Mesothelial cell of epicardium (in vitro differentiated cells): ENCODE data around the gene WDFY3. TPM values are rescaled to one million over a fixed set of nuclear protein-coding genes. Genes with fewer than 3 reads are reported as not detected.

ENCODE experiments used
- DNase-seq, 2 experiments: peaks; one replicate each; pipeline ENCODE4 v3.0.0; 2021; ENCODE audit warnings: low spot score in 2 of 2; ENCODE audit not compliant: unreplicated experiment in 2 of 2
- H3K27ac Mint-ChIP-seq: 2 replicates; pipeline ENCODE4 v1.8.0; 2021; ENCODE audit warnings: mixed read lengths
- H3K27me3 Mint-ChIP-seq: 2 replicates; pipeline ENCODE4 v1.8.0; 2021; ENCODE audit warnings: low read depth, mixed read lengths
- H3K36me3 Mint-ChIP-seq: 2 replicates; pipeline ENCODE4 v1.8.0; 2021; ENCODE audit warnings: mixed read lengths
- H3K4me1 Mint-ChIP-seq: 2 replicates; pipeline ENCODE4 v1.8.0; 2021; ENCODE audit warnings: mixed read lengths
- H3K4me3 Mint-ChIP-seq: 2 replicates; pipeline ENCODE4 v1.8.0; 2021; ENCODE audit warnings: mild to moderate bottlenecking, moderate library complexity, mixed read lengths
- H3K9me3 Mint-ChIP-seq: 2 replicates; pipeline ENCODE4 v1.8.0; 2021; ENCODE audit warnings: mixed read lengths
- total RNA-seq: library from RNA; stranded (reverse); gene quantifications from 3 replicates; pipeline ENCODE4 v1.2.1, GENCODE V29; 2021
- TF ChIP-seq, protein P1 (sequence below): fragments of 200-600 bp; sonication (generic); IDR thresholded peaks from one replicate; pipeline ENCODE4 v1.5.0; 2021; ENCODE audit warnings: antibody characterized with exemption; ENCODE audit not compliant: unreplicated experiment

WDFY3 gene
- total RNA-seq, 1 donor from 2014 or later = 115 TPM

DNA sequence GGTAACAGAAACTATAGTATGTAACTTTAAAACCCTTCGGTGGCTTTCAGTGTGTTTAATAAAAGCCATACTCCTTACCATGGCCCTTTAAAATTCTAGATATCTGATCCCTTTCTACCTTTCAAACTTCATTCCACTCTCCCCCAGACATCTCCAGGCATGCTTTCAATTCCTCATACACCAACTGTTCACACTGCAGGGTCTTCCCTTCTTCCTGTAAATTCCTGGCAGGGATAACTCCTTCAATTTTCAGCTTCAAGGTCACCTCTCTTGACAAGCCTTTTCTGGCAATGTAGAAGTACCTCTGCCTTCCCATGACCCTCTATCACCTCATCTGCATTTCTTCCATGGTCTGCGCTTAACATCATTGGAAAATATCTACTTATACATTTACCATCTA, 60.8 kb downstream of the WDFY3 start:
- peaks cover 29% of the 10 kb centered on the region for H3K4me1 Mint-ChIP-seq
- no peak for DNase-seq
- peak overlapping the region; percentile 3 for H3K27ac Mint-ChIP-seq
- H3K4me3 Mint-ChIP-seq = no peak overlapping the region
- TF ChIP-seq, protein P1, sequence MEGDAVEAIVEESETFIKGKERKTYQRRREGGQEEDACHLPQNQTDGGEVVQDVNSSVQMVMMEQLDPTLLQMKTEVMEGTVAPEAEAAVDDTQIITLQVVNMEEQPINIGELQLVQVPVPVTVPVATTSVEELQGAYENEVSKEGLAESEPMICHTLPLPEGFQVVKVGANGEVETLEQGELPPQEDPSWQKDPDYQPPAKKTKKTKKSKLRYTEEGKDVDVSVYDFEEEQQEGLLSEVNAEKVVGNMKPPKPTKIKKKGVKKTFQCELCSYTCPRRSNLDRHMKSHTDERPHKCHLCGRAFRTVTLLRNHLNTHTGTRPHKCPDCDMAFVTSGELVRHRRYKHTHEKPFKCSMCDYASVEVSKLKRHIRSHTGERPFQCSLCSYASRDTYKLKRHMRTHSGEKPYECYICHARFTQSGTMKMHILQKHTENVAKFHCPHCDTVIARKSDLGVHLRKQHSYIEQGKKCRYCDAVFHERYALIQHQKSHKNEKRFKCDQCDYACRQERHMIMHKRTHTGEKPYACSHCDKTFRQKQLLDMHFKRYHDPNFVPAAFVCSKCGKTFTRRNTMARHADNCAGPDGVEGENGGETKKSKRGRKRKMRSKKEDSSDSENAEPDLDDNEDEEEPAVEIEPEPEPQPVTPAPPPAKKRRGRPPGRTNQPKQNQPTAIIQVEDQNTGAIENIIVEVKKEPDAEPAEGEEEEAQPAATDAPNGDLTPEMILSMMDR = no peak
- peaks cover 15% of the 10 kb centered on the region for H3K36me3 Mint-ChIP-seq
- no peaks in the 10 kb centered on the region for H3K9me3 Mint-ChIP-seq
- H3K27me3 Mint-ChIP-seq = no peaks in the 10 kb centered on the region

DNA sequence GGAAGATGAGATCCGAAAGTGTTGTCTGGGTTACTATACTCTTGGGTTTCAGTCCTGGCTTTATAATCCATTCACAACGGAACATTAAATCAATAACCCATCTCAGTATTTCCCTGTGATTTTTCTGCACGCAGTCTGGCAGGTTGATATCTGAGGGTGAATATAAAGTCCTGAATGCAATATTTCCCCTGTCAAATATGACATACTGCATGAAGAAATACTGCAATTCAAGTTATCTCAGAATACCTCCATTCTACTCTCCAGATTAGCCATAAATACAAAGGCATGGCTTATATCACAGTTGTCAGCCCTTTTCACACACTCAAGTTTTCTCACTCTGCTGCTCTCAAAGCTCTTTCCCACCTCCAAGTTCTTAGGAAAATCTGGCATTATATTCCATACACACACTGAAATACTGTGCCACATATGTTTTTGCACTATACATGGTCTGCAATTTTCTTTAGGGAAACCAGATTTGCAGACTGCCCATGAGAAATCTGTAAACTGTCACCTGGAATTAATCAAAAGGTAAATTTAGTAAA, 64.7 kb downstream of the WDFY3 start:
- Mint-ChIP-seq H3K27me3 (no peaks in the 10 kb centered on the region), H3K27ac (no peak overlapping the region), H3K9me3 (no peaks in the 10 kb centered on the region), H3K4me1 (peaks cover 29% of the 10 kb centered on the region), H3K36me3 (peaks cover 19% of the 10 kb centered on the region), H3K4me3 (no peak overlapping the region)
- no peak for DNase-seq
- TF ChIP-seq, protein P1 = no peak

DNA sequence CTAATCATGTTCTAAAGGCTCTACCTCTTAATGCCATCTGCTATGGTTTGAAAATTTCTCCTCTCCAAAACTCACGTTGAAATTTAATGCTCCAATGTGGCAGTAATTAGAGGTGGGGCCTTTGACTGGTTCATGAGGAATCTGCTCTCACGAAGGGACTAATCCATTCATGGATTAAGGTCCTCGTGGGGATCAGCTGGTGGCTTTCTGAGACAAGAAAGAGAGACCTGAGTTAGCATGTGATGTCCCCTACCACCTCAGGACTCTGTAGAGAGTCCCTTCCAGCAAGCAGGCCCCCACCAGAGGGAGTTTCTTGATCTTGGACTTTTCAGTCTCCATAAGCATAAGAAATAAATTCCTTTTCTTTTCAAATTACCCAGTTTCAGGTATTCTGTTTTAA, 65.3 kb downstream of the WDFY3 start:
- Mint-ChIP-seq H3K36me3 (peaks cover 19% of the 10 kb centered on the region), H3K27me3 (no peaks in the 10 kb centered on the region), H3K9me3 (no peaks in the 10 kb centered on the region), H3K27ac (peak overlapping the region; percentile 7), H3K4me3 (no peak overlapping the region), H3K4me1 (peaks cover 29% of the 10 kb centered on the region)
- TF ChIP-seq, protein P1 = no peak
- DNase-seq = no peak

DNA sequence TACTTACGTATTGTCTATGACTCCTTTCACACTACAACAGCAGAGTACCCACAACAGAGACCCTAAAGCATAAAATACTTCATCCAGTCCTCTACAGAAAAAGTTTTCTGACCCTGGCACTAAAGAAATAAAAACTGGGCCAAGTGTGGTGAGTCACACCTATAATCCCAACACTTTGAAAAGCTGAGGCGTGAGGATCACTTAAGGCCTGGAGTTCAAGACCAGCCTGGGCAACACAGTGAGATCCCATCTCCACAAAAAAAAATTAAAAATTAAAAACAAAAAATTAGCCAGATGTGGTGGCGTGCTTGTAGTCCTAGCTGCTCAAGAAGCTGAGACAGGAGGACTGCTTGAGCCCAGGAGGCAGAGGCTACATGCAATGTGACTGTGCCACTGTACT, 66.9 kb downstream of the WDFY3 start:
- H3K27me3 Mint-ChIP-seq = no peaks in the 10 kb centered on the region
- no peaks in the 10 kb centered on the region for H3K9me3 Mint-ChIP-seq
- no peak for DNase-seq
- H3K27ac Mint-ChIP-seq = no peak overlapping the region
- no peak overlapping the region for H3K4me3 Mint-ChIP-seq
- peaks cover 19% of the 10 kb centered on the region for H3K36me3 Mint-ChIP-seq
- TF ChIP-seq, protein P1 = no peak
- peaks cover 21% of the 10 kb centered on the region for H3K4me1 Mint-ChIP-seq

DNA sequence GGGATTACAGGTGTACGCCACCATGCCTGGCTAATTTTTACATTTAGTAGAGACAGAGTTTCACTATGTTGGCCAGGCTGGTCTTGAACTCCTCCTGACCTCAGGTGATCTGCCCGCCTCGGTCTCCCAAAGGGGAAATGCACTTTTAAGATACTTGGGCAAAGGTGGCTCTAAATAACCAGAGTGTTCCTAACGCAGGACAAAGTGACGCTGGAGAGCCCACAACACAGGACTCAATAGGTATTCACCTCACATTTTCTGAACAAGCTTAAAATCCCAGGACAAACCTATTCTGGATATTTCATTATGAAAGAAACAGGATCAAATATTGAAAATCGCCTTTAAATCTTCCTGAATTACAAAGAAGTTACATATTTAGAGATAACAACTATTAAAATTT, 69.0 kb downstream of the WDFY3 start:
- peaks cover 16% of the 10 kb centered on the region for H3K4me1 Mint-ChIP-seq
- peaks cover 14% of the 10 kb centered on the region for H3K36me3 Mint-ChIP-seq
- no peaks in the 10 kb centered on the region for H3K9me3 Mint-ChIP-seq
- TF ChIP-seq, protein P1 = no peak
- H3K4me3 Mint-ChIP-seq = no peak overlapping the region
- H3K27ac Mint-ChIP-seq = no peak overlapping the region
- no peak for DNase-seq
- no peaks in the 10 kb centered on the region for H3K27me3 Mint-ChIP-seq

DNA sequence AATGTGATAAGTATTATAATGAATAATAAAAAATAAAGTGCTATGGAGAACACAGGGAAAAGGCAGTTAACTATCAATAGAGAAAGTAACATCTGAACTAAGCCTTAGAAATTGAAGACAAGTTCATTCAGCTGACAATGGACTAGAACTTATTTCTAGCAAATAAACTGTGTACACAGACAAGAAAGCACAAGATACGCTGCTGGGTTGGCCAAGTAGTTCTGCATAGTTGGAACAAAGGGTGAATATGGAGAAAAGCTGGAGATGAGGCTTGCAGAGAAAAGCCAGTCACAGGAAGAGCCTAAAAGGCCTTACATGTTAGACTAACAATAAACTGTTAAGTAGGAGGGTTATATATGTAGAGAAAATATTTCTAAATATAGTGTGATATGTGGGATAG, 71.2 kb downstream of the WDFY3 start:
- H3K4me1 Mint-ChIP-seq = no peaks in the 10 kb centered on the region
- no peaks in the 10 kb centered on the region for H3K9me3 Mint-ChIP-seq
- H3K4me3 Mint-ChIP-seq = no peak overlapping the region
- no peak overlapping the region for H3K27ac Mint-ChIP-seq
- TF ChIP-seq, protein P1 = no peak
- H3K27me3 Mint-ChIP-seq = no peaks in the 10 kb centered on the region
- no peak for DNase-seq
- H3K36me3 Mint-ChIP-seq = peaks cover 12% of the 10 kb centered on the region
